ENCODE measurements around the gene CD8A.

Gene CD8A

GRCh38 chr2:86808315-86809161, 17.8 kb upstream of the CD8A start:
- DNase-seq = peak; percentile 92

GRCh38 chr2:86807468-86808275, 17.0 kb upstream of the CD8A start:
- peak; percentile 23 for DNase-seq

- DNase-seq = no peak
Measured at GRCh38 chr2:86807133-86807467, 16.4 kb upstream of the CD8A start.

- no peak for DNase-seq
Measured at GRCh38 chr2:86806059-86806857, 15.5 kb upstream of the CD8A start.

- DNase-seq = no peak
Measured at GRCh38 chr2:86800856-86801567, 10.3 kb upstream of the CD8A start.

- no peak for DNase-seq
Measured at GRCh38 chr2:86794861-86795260, 4.1 kb upstream of the CD8A start.

GRCh38 chr2:86793752-86794151, 3.0 kb upstream of the CD8A start:
- no peak for DNase-seq

GRCh38 chr2:86791573-86791972, 860 bp upstream of the CD8A start:
- DNase-seq = no peak

- no peak for DNase-seq
Measured at GRCh38 chr2:86790134-86790675, 508 bp downstream of the CD8A start.

- DNase-seq = no peak
Measured at GRCh38 chr2:86789687-86790133, 1.0 kb downstream of the CD8A start.

- DNase-seq = no peak
Measured at GRCh38 chr2:86788881-86789686, 1.6 kb downstream of the CD8A start.

- DNase-seq = no peak
Measured at GRCh38 chr2:86788165-86788564, 2.5 kb downstream of the CD8A start.

- DNase-seq = no peak
Measured at GRCh38 chr2:86787736-86788135, 3.0 kb downstream of the CD8A start.

- DNase-seq = no peak
Measured at GRCh38 chr2:86786001-86786536, 4.6 kb downstream of the CD8A start.

- no peak for DNase-seq
Measured at GRCh38 chr2:86785456-86785855, 5.3 kb downstream of the CD8A start.

- no peak for DNase-seq
Measured at GRCh38 chr2:86783615-86784339, 6.9 kb downstream of the CD8A start.

- DNase-seq = no peak
Measured at GRCh38 chr2:86782748-86783147, 8.0 kb downstream of the CD8A start.

GRCh38 chr2:86781363-86781762, 9.3 kb downstream of the CD8A start:
- no peak for DNase-seq

GRCh38 chr2:86779971-86780370, 10.7 kb downstream of the CD8A start:
- DNase-seq = no peak

- no peak for DNase-seq
Measured at GRCh38 chr2:86778957-86779356, 11.8 kb downstream of the CD8A start.
